ENCODE data around the gene ELF4.

ELF4 gene

GRCh38 chrX:130130990-130131389 lies 20.7 kb upstream of the ELF4 start:
- Histone ChIP-seq H3F3A (ENCODE audit: low read depth) (no peaks in the 10 kb centered on the region), H3K4me1 (ENCODE audit: insufficient read depth, low read length, poor library complexity, severe bottlenecking) (no peaks in the 10 kb centered on the region), H3K9me2 (replicated peaks; ENCODE audit: low read depth, low read length) (no peaks in the 10 kb centered on the region), H3K27me3 (ENCODE audit: insufficient read depth, low read length, poor library complexity, severe bottlenecking) (no peaks in the 10 kb centered on the region), H3K9me3 (ENCODE audit: insufficient read depth, low read depth, low read length) (no peaks in the 10 kb centered on the region), H3K36me3 (ENCODE audit: insufficient read depth, low read length) (peaks cover 33% of the 10 kb centered on the region; the same call in 1 of the 2 replicates), H2AFZ (ENCODE audit: low read length) (no peak overlapping the region), H3K9ac (ENCODE audit: low read depth, low read length, poor library complexity, severe bottlenecking) (no peak overlapping the region), H4K20me1 (ENCODE audit: insufficient read depth, low read length, poor library complexity, severe bottlenecking) (no peaks in the 10 kb centered on the region), H3K4me3 (ENCODE audit: low read length, poor library complexity, severe bottlenecking) (no peak overlapping the region), H3K4me2 (ENCODE audit: low read depth, low read length, poor library complexity, severe bottlenecking) (no peak overlapping the region), H3K79me2 (ENCODE audit: insufficient read depth, low read length) (no peaks in the 10 kb centered on the region)
- no peak for TF ChIP-seq CTCF (conservative IDR thresholded peaks at IDR 0.05; ENCODE audit: low read length)
- TF ChIP-seq EZH2phosphoT487 (IDR thresholded peaks at IDR 0.05; ENCODE audit: borderline replicate concordance) = no peak

GRCh38 chrX:130125091-130125874 lies 15.0 kb upstream of the ELF4 start:
- Histone ChIP-seq H3K9ac (ENCODE audit: low read depth, low read length, poor library complexity, severe bottlenecking) (no peak overlapping the region), H3K4me2 (ENCODE audit: low read depth, low read length, poor library complexity, severe bottlenecking) (no peak overlapping the region), H3K79me2 (ENCODE audit: insufficient read depth, low read length) (no peaks in the 10 kb centered on the region), H2AFZ (ENCODE audit: low read length) (no peak overlapping the region), H3K9me2 (replicated peaks; ENCODE audit: low read depth, low read length) (no peaks in the 10 kb centered on the region), H3K4me1 (ENCODE audit: insufficient read depth, low read length, poor library complexity, severe bottlenecking) (no peaks in the 10 kb centered on the region), H3K4me3 (ENCODE audit: low read length, poor library complexity, severe bottlenecking) (no peak overlapping the region), H3K36me3 (ENCODE audit: insufficient read depth, low read length) (peaks cover 11% of the 10 kb centered on the region; the same call in 1 of the 2 replicates), H3K27me3 (ENCODE audit: insufficient read depth, low read length, poor library complexity, severe bottlenecking) (no peaks in the 10 kb centered on the region), H3K9me3 (ENCODE audit: insufficient read depth, low read depth, low read length) (no peaks in the 10 kb centered on the region), H4K20me1 (ENCODE audit: insufficient read depth, low read length, poor library complexity, severe bottlenecking) (no peaks in the 10 kb centered on the region), H3F3A (ENCODE audit: low read depth) (no peaks in the 10 kb centered on the region)
- TF ChIP-seq EZH2phosphoT487 (IDR thresholded peaks at IDR 0.05; ENCODE audit: borderline replicate concordance) = no peak
- no peak for TF ChIP-seq CTCF (conservative IDR thresholded peaks at IDR 0.05; ENCODE audit: low read length)

GRCh38 chrX:130124577-130124976 lies 14.3 kb upstream of the ELF4 start:
- H3K4me3 ChIP-seq (ENCODE audit: low read length, poor library complexity, severe bottlenecking) = no peak overlapping the region
- no peak overlapping the region for H2AFZ ChIP-seq (ENCODE audit: low read length)
- no peaks in the 10 kb centered on the region for H3K4me1 ChIP-seq (ENCODE audit: insufficient read depth, low read length, poor library complexity, severe bottlenecking)
- H3K36me3 ChIP-seq (ENCODE audit: insufficient read depth, low read length) = peaks cover 7% of the 10 kb centered on the region; the same call in 1 of the 2 replicates
- H3K9me2 ChIP-seq (replicated peaks; ENCODE audit: low read depth, low read length) = no peaks in the 10 kb centered on the region
- no peak overlapping the region for H3K4me2 ChIP-seq (ENCODE audit: low read depth, low read length, poor library complexity, severe bottlenecking)
- H3K27me3 ChIP-seq (ENCODE audit: insufficient read depth, low read length, poor library complexity, severe bottlenecking) = no peaks in the 10 kb centered on the region
- TF ChIP-seq EZH2phosphoT487 (IDR thresholded peaks at IDR 0.05; ENCODE audit: borderline replicate concordance) = no peak
- TF ChIP-seq CTCF (conservative IDR thresholded peaks at IDR 0.05; ENCODE audit: low read length) = 0 out of 2 replicates have a peak, but pooled peaks have one; percentile 16
- no peaks in the 10 kb centered on the region for H3K79me2 ChIP-seq (ENCODE audit: insufficient read depth, low read length)
- H3K9me3 ChIP-seq (ENCODE audit: insufficient read depth, low read depth, low read length) = no peaks in the 10 kb centered on the region
- H3F3A ChIP-seq (ENCODE audit: low read depth) = no peaks in the 10 kb centered on the region
- no peaks in the 10 kb centered on the region for H4K20me1 ChIP-seq (ENCODE audit: insufficient read depth, low read length, poor library complexity, severe bottlenecking)
- no peak overlapping the region for H3K9ac ChIP-seq (ENCODE audit: low read depth, low read length, poor library complexity, severe bottlenecking)
